ENCODE results near the gene ZFYVE19. TPM values are rescaled to one million over a fixed set of nuclear protein-coding genes. Genes with fewer than 3 reads are reported as not detected.
A peak's percentile ranks its signal among the peaks of the same experiment; 100 is the strongest.

Gene ZFYVE19
- total RNA-seq, 2 experiments from 2014 or later: 22.8 to 29.3 TPM

DNA sequence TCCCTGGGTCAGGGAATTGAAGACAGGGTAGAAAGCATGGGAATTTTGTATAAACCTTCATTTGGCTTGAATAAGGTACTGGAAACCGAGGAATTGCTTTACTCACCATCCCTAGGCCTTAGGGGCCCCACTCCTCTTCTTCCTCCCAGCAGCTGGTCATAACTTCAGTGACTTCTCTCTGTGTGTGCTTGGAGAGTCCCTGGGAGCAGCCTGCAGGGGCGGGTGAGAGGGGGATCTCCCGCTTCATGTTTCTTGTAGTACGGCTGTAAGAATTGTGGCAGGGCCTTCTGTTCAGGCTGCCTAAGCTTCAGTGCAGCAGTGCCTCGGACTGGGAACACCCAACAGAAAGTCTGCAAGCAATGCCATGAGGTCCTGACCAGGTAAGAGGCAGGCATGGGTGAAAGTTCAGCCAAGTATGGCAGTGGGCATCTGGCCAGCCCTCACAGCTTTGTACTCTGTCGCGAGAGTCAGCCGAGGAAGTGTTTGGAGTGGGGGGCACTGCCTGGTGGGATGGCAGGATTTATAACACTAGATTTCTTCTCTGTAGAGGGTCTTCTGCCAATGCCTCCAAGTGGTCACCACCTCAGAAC, 2.1 kb downstream of the ZFYVE19 start:
- H4K20me1 ChIP-seq (ENCODE audit: insufficient read depth, low read length): no peaks in the 10 kb centered on the region
- H3K79me2 ChIP-seq (ENCODE audit: insufficient read depth, low read depth, low read length): peaks cover 16% of the 10 kb centered on the region; the same call in 1 of the 2 replicates
- TF ChIP-seq, protein P1, sequence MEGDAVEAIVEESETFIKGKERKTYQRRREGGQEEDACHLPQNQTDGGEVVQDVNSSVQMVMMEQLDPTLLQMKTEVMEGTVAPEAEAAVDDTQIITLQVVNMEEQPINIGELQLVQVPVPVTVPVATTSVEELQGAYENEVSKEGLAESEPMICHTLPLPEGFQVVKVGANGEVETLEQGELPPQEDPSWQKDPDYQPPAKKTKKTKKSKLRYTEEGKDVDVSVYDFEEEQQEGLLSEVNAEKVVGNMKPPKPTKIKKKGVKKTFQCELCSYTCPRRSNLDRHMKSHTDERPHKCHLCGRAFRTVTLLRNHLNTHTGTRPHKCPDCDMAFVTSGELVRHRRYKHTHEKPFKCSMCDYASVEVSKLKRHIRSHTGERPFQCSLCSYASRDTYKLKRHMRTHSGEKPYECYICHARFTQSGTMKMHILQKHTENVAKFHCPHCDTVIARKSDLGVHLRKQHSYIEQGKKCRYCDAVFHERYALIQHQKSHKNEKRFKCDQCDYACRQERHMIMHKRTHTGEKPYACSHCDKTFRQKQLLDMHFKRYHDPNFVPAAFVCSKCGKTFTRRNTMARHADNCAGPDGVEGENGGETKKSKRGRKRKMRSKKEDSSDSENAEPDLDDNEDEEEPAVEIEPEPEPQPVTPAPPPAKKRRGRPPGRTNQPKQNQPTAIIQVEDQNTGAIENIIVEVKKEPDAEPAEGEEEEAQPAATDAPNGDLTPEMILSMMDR (conservative IDR thresholded peaks at IDR 0.05; ENCODE audit: low read length): no peak
- TF ChIP-seq EZH2phosphoT487 (IDR thresholded peaks at IDR 0.05; ENCODE audit: borderline replicate concordance, low read depth, low read length): no peak
- H2AFZ ChIP-seq (ENCODE audit: low read length): no peak overlapping the region
- CTCF ChIA-PET (ENCODE audit: unreplicated experiment): no interaction called here
- peak overlapping the region; percentile 80 for H3K4me2 ChIP-seq (ENCODE audit: low read length)
- no peak overlapping the region for H3K27ac ChIP-seq (ENCODE audit: low read depth, low read length, poor library complexity, severe bottlenecking)
- H3K4me1 ChIP-seq (ENCODE audit: insufficient read depth, low read length, poor library complexity, severe bottlenecking): peaks cover 19% of the 10 kb centered on the region
- peak overlapping the region; percentile 78 for H3K4me3 ChIP-seq (ENCODE audit: low read depth, low read length, poor library complexity, severe bottlenecking)
- TSS peak; percentile 44 for BruUV-seq (replicated peaks)
- no peak for DNase-seq (ENCODE audit: low spot score)
- H3K36me3 ChIP-seq (ENCODE audit: insufficient read depth, low read length): peaks cover 12% of the 10 kb centered on the region; the same call in 1 of the 2 replicates
- no peaks in the 10 kb centered on the region for H3K9me3 ChIP-seq (ENCODE audit: low read length)
- intact Hi-C loops (cut with micrococcal nuclease; ENCODE audit: unreplicated experiment): no loop called here
- POLR2A ChIA-PET: interaction anchor here (0.7 kb wide), 1 partner anchor 83 kb away, joined by 3 read pairs; no protein-coding TSS in a partner anchor
- H3K9me2 ChIP-seq (ENCODE audit: insufficient read depth, low read length): no peaks in the 10 kb centered on the region

DNA sequence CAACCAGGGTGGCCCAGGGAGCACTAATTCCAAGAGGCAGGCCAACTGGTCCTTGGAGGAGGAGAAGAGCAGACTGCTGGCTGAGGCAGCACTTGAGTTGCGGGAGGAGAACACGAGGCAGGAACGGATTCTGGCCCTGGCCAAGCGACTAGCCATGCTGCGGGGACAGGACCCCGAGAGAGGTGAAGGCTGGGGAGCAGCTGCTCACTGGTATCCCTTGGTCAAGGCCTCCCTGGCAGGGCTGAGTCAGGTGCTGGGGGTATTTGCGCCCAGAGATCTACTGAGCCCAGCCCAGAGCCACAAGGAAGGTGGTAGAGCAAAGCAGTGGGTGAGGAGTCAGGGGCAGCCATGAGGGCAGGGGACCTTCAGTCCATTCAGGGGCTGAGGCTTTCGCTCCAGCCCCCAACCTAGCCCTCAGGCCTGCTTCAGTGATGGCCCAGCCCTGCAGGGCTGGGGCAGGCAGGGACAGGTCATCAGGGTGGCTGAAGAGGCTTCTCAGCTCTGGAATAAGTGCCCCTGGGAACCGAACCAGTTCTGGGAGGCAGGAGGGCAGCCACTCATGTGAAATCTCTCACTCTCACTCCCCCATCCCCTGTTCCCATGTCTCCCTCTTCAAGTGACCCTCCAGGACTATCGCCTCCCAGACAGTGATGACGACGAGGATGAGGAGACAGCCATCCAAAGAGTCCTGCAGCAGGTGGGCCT, 6.0 kb downstream of the ZFYVE19 start:
- H3K9me3 ChIP-seq (ENCODE audit: low read length): no peaks in the 10 kb centered on the region
- BruUV-seq (replicated peaks): no TSS peak
- H3K4me2 ChIP-seq (ENCODE audit: low read length): no peak overlapping the region
- intact Hi-C loops (cut with micrococcal nuclease; ENCODE audit: unreplicated experiment): no loop called here
- peaks cover 13% of the 10 kb centered on the region for H3K4me1 ChIP-seq (ENCODE audit: insufficient read depth, low read length, poor library complexity, severe bottlenecking)
- POLR2A ChIA-PET: no interaction called here
- no peak for DNase-seq (ENCODE audit: low spot score)
- peaks cover 4% of the 10 kb centered on the region; the same call in 1 of the 2 replicates for H3K79me2 ChIP-seq (ENCODE audit: insufficient read depth, low read depth, low read length)
- H3K36me3 ChIP-seq (ENCODE audit: insufficient read depth, low read length): peaks cover 12% of the 10 kb centered on the region; the same call in 1 of the 2 replicates
- H3K27ac ChIP-seq (ENCODE audit: low read depth, low read length, poor library complexity, severe bottlenecking): no peak overlapping the region
- H2AFZ ChIP-seq (ENCODE audit: low read length): no peak overlapping the region
- no peak overlapping the region for H3K4me3 ChIP-seq (ENCODE audit: low read depth, low read length, poor library complexity, severe bottlenecking)
- no peaks in the 10 kb centered on the region for H3K9me2 ChIP-seq (ENCODE audit: insufficient read depth, low read length)
- TF ChIP-seq, protein P1 (conservative IDR thresholded peaks at IDR 0.05; ENCODE audit: low read length): no peak
- TF ChIP-seq EZH2phosphoT487 (IDR thresholded peaks at IDR 0.05; ENCODE audit: borderline replicate concordance, low read depth, low read length): no peak
- H4K20me1 ChIP-seq (ENCODE audit: insufficient read depth, low read length): no peaks in the 10 kb centered on the region
- CTCF ChIA-PET (ENCODE audit: unreplicated experiment): no interaction called here

All from OCI-LY7 (cell line).